K562 (cell line): ENCODE data around the gene HSPA8. TPM values are rescaled to one million over a fixed set of nuclear protein-coding genes. Genes with fewer than 3 reads are reported as not detected.

ENCODE experiments used
- ZNF318 ChIP-seq, 2 experiments: fragments of 450-650 bp; IDR thresholded peaks; 2 replicates each; pipeline ENCODE4 v1.6.1; 2016; ENCODE audit warnings: mild to moderate bottlenecking in 2 of 2, borderline replicate concordance in 1 of 2, low read depth in 1 of 2, moderate library complexity in 1 of 2
- ZNF407 ChIP-seq: fragments of 450-650 bp; IDR thresholded peaks from 2 replicates; pipeline ENCODE4 v1.6.1; 2016; ENCODE audit warnings: low read depth
- polyA plus RNA-seq, 8 experiments: library from polyadenylated mRNA; depleted of rRNA in 4 of 8; stranded (reverse) in 5 of 8; unstranded in 3 of 8; fragments of >200 nt; fragmentation: Nextera tagmentation in 2 of 8; fragmentation: Illumina TruSeq in 1 of 8; extraction: Ambion mirVana in 2 of 8; extraction: Trizol in 1 of 8; gene quantifications; 2 replicates each; pipeline versions ENCODE4 v1.2.1 to v1.2.3, GENCODE V29; 2011 to 2014; ENCODE audit warnings: inconsistent platforms in 1 of 8, missing spikeins in 1 of 8
- total RNA-seq, 7 experiments: library from RNA; depleted of rRNA in 6 of 7; stranded (reverse); fragments of >200 nt in 6 of 7; fragmentation: Illumina TruSeq in 2 of 7; extraction: Trizol in 2 of 7; gene quantifications; 2 replicates each; pipeline versions ENCODE4 v1.2.1 to v1.2.3, GENCODE V29; 2011 to 2021; ENCODE audit warnings: low replicate concordance in 1 of 7

HSPA8 gene
- total and polyA plus RNA-seq, 9 of the 15 experiments (the other 6 are each of a cell fraction or from before 2014, with no cell fraction given): 1,250 to 3,966 (median 2,773) TPM

- TF ChIP-seq ZNF318 (IDR thresholded peaks at IDR 0.05; ENCODE audit: borderline replicate concordance in 1 of 2, low read depth in 1 of 2) (no peak), ZNF407 (no peak)
These were observed 31.4 kb downstream of the HSPA8 start (continued) for GRCh38 chr11:123030517-123030916.
